K562 (cell line): ENCODE measurements around the gene SPOCK3. TPM values are rescaled to one million over a fixed set of nuclear protein-coding genes. Genes with fewer than 3 reads are reported as not detected.
"Not testable (repeated sequence)": the region's sequence is repeated elsewhere in the genome, so short reads cannot be mapped to it uniquely, and the experiment has no call there.

Source experiments
- ATAC-seq: fragments of 200-7000 bp; cut with Tn5 transposase; 3 replicates; pipeline ENCODE4 v1.9.1; 2020; ENCODE audit warnings: moderate library complexity
- BruUV-seq: library from RNA; stranded (reverse); fragments of 400-500 nt; replicated peaks from 2 replicates; lab custom pipeline; 2021; lab: Mats Ljungman, UMichigan
- CTCF ChIA-PET: fragments of 300-600 bp; formaldehyde crosslinking; extraction: SDS; loops from one replicate; lab custom pipeline; 2021; ENCODE audit warnings: low intra/inter-chr PET ratio; lab: Yijun Ruan, JAX
- POLR2A ChIA-PET: fragments of 300-600, 350-650 bp; sonication (Branson Sonifier 250); formaldehyde crosslinking; extraction: SDS; loops from one replicate; lab custom pipeline; 2021; ENCODE audit warnings: antibody characterized with exemption, inconsistent platforms; lab: Yijun Ruan, JAX
- DNase-seq, 4 experiments: peaks; one replicate each; pipeline versions ENCODE4 v3.0.0 to v3.0.0-alpha.2; 2011 to 2018; ENCODE audit warnings: low spot score in 3 of 4, mixed read lengths in 3 of 4; ENCODE audit errors: extremely low read depth in 1 of 4
- FAIRE-seq: peaks from 2 replicates; lab custom pipeline; 2011; peaks lifted over from hg19 to GRCh38; lab: Jason Lieb, UNC
- H2AFZ ChIP-seq: 2 replicates; pipeline ENCODE4 v1.6.0; 2011; ENCODE audit warnings: low read depth, low read length, control low read depth, inconsistent platforms
- H3K27ac ChIP-seq: fragments of 200-600 bp; 3 replicates; pipeline ENCODE4 v1.8.0; 2011; ENCODE audit warnings: low read depth, mild to moderate bottlenecking, control low read depth, inconsistent platforms, low read length, moderate library complexity, mixed read lengths; ENCODE audit errors: extremely low read depth
- H3K27me3 ChIP-seq, 2 experiments: fragments of 300-600 bp in 1 of 2; 2 replicates in 1 of 2; 3 replicates in 1 of 2; pipeline versions ENCODE4 v1.6.0 to v1.8.0; 2011; ENCODE audit warnings: inconsistent platforms in 2 of 2, low read length in 2 of 2, mild to moderate bottlenecking in 1 of 2, mixed read lengths in 1 of 2, moderate library complexity in 1 of 2; ENCODE audit not compliant: control insufficient read depth in 2 of 2, insufficient read depth in 2 of 2
- H3K36me3 ChIP-seq: fragments of 300-600 bp; 3 replicates; pipeline ENCODE4 v1.8.0; 2011; ENCODE audit warnings: mild to moderate bottlenecking, low read length, inconsistent platforms; ENCODE audit not compliant: control insufficient read depth, insufficient read depth
- H3K4me1 ChIP-seq, 2 experiments: fragments of 200-600 bp in 1 of 2; replicated peaks in 1 of 2; 2 replicates in 1 of 2; 3 replicates in 1 of 2; pipeline versions ENCODE4 v1.5.1 to v1.8.0; 2011; ENCODE audit warnings: inconsistent platforms in 2 of 2, low read length in 2 of 2, mild to moderate bottlenecking in 1 of 2, mixed read lengths in 1 of 2, moderate library complexity in 1 of 2; ENCODE audit not compliant: control insufficient read depth in 2 of 2, insufficient read depth in 2 of 2
- H3K4me2 ChIP-seq: 2 replicates; pipeline ENCODE4 v1.6.1; 2011; ENCODE audit warnings: low read length, control low read depth, inconsistent platforms, mixed read lengths; ENCODE audit not compliant: insufficient read depth
- H3K4me3 ChIP-seq: fragments of 200-600 bp; sonication (generic), shearing (Covaris generic); 2 replicates; pipeline ENCODE4 v1.5.1; 2016; ENCODE audit warnings: control low read depth, inconsistent platforms
- H3K79me2 ChIP-seq: fragments of 200-600 bp; 3 replicates; pipeline ENCODE4 v1.8.0; 2011; ENCODE audit warnings: low read length, inconsistent platforms; ENCODE audit not compliant: control insufficient read depth, insufficient read depth
- H3K9ac ChIP-seq, 2 experiments: 2 replicates each; pipeline versions ENCODE4 v1.6.0 to v1.6.1; 2011; ENCODE audit warnings: low read depth in 2 of 2, low read length in 2 of 2, control low read depth in 1 of 2, inconsistent platforms in 1 of 2, mild to moderate bottlenecking in 1 of 2, mixed read lengths in 1 of 2; ENCODE audit not compliant: insufficient read depth in 1 of 2
- H3K9me1 ChIP-seq: one replicate; pipeline ENCODE4 v1.6.0; 2011; ENCODE audit warnings: inconsistent platforms, mild to moderate bottlenecking, low read length, moderate library complexity; ENCODE audit not compliant: control insufficient read depth, insufficient read depth
- H3K9me3 ChIP-seq: replicated peaks from 2 replicates; pipeline ENCODE4 v1.5.1; 2011; ENCODE audit warnings: low read depth, low read length, inconsistent platforms; ENCODE audit not compliant: control insufficient read depth, insufficient read depth
- H4K20me1 ChIP-seq: replicated peaks from 2 replicates; pipeline ENCODE4 v1.6.1; 2011; ENCODE audit warnings: low read length, inconsistent platforms, mixed read lengths; ENCODE audit not compliant: control insufficient read depth, insufficient read depth
- CBX2 ChIP-seq: fragments of 200-600 bp; sonication (generic); IDR thresholded peaks from one replicate; pipeline ENCODE4 v1.6.1; 2012; ENCODE audit warnings: mild to moderate bottlenecking, low read length, inconsistent platforms; ENCODE audit not compliant: insufficient read depth, poor library complexity, severe bottlenecking
- HDAC8 ChIP-seq: fragments of 450-650 bp; IDR thresholded peaks from 2 replicates; pipeline ENCODE4 v1.6.1; 2016; ENCODE audit warnings: mild to moderate bottlenecking, missing genetic modification characterization, moderate library complexity, missing compliant biosample characterization
- TSC22D4 ChIP-seq: fragments of 450-650 bp; IDR thresholded peaks from 2 replicates; pipeline ENCODE4 v1.6.1; 2016; ENCODE audit warnings: missing genetic modification characterization, missing biosample characterization, control low read depth
- ZNF551 ChIP-seq: fragments of 250-450 bp; sonication (Bioruptor Pico); IDR thresholded peaks from 2 replicates; pipeline ENCODE4 v1.5.0; 2021; ENCODE audit warnings: mild to moderate bottlenecking, moderate library complexity
- WGBS: fragments of 100-300 bp; shearing (Covaris generic); methylation state at CpG from one replicate; pipeline ENCODE4 v1.1.6; 2016; ENCODE audit warnings: low coverage, mixed read lengths; ENCODE audit not compliant: insufficient coverage; ENCODE audit errors: missing lambda C conversion rate; 5-methylcytosine and 5-hydroxymethylcytosine counted together
- in situ Hi-C: fragments of 300-500 bp; cut with MboI; formaldehyde crosslinking; loops from 4 replicates; pipeline ENCODE4 v1.15.0; 2018; ENCODE audit warnings: inconsistent platforms, mixed read lengths
- intact Hi-C: fragments of 100-400 bp; cut with micrococcal nuclease; formaldehyde crosslinking; loops from 2 replicates; pipeline ENCODE4 v1.14.2; 2022
- polyA plus RNA-seq, 8 experiments: library from polyadenylated mRNA; depleted of rRNA in 4 of 8; stranded (reverse) in 5 of 8; unstranded in 3 of 8; fragments of >200 nt; fragmentation: Nextera tagmentation in 2 of 8; fragmentation: Illumina TruSeq in 1 of 8; extraction: Ambion mirVana in 2 of 8; extraction: Trizol in 1 of 8; gene quantifications; 2 replicates each; pipeline versions ENCODE4 v1.2.1 to v1.2.3, GENCODE V29; 2011 to 2014; ENCODE audit warnings: inconsistent platforms in 1 of 8, missing spikeins in 1 of 8
- total RNA-seq, 7 experiments: library from RNA; depleted of rRNA in 6 of 7; stranded (reverse); fragments of >200 nt in 6 of 7; fragmentation: Illumina TruSeq in 2 of 7; extraction: Trizol in 2 of 7; gene quantifications; 2 replicates each; pipeline versions ENCODE4 v1.2.1 to v1.2.3, GENCODE V29; 2011 to 2021; ENCODE audit warnings: low replicate concordance in 1 of 7

The SPOCK3 gene
- total and polyA plus RNA-seq, 9 of the 15 experiments (the other 6 are each of a cell fraction or from before 2014, with no cell fraction given), result not detected

GRCh38 chr4:166739215-166739614 lies 495.1 kb downstream of the SPOCK3 start:
- ATAC-seq, H3K4me3 ChIP-seq, H2AFZ ChIP-seq, H3K27ac ChIP-seq, H3K9me3 ChIP-seq, CTCF ChIA-PET, H3K79me2 ChIP-seq, BruUV-seq, H4K20me1 ChIP-seq, H3K27me3 ChIP-seq, in situ Hi-C loops, H3K4me2 ChIP-seq, H3K4me1 ChIP-seq, H3K9me1 ChIP-seq, FAIRE-seq, POLR2A ChIA-PET, intact Hi-C loops, DNase-seq, H3K36me3 ChIP-seq, H3K9ac ChIP-seq: not testable (repeated sequence)
- 2% methylated on average over 4 of the region's 4 CpGs for WGBS

GRCh38 chr4:166737430-166737829 lies 496.9 kb downstream of the SPOCK3 start:
- POLR2A ChIA-PET, result no interaction called here
- DNase-seq (no peak), ATAC-seq (no peak), FAIRE-seq (no peak)
- intact Hi-C loops, result no loop called here
- TF ChIP-seq ZNF551 (CRISPR knock-in tag), result no peak
- no peak for TF ChIP-seq CBX2
- TF ChIP-seq TSC22D4 (tag), result no peak
- no peak for TF ChIP-seq HDAC8 (tag)
- Histone ChIP-seq H3K9me3 (no peaks in the 10 kb centered on the region), H3K79me2 (no peaks in the 10 kb centered on the region), H3K36me3 (no peaks in the 10 kb centered on the region), H3K9ac (no peak overlapping the region), H3K27ac (no peak overlapping the region), H4K20me1 (no peaks in the 10 kb centered on the region), H3K9me1 (no peaks in the 10 kb centered on the region), H3K27me3 (no peaks in the 10 kb centered on the region), H3K4me3 (no peak overlapping the region), H2AFZ (no peak overlapping the region), H3K4me2 (no peak overlapping the region), H3K4me1 (no peaks in the 10 kb centered on the region)
- no TSS peak for BruUV-seq
- in situ Hi-C loops, result no loop called here
- CTCF ChIA-PET, result no interaction called here
